Measurements from ENCODE around the gene RPL18.
"Not testable (repeated sequence)": the region's sequence is repeated elsewhere in the genome, so short reads cannot be mapped to it uniquely, and the experiment has no call there.

RPL18 gene

GRCh38 chr19:48611872-48612271 lies 7.1 kb downstream of the RPL18 start:
- no peak for DNase-seq

GRCh38 chr19:48609571-48610108 lies 9.3 kb downstream of the RPL18 start:
- DNase-seq = no peak

- DNase-seq = peak; percentile 51
Measured at GRCh38 chr19:48608798-48609263, 10.1 kb downstream of the RPL18 start.

- DNase-seq = no peak
Measured at GRCh38 chr19:48607359-48607755, 11.6 kb downstream of the RPL18 start.

- no peak for DNase-seq
Measured at GRCh38 chr19:48606463-48607358, 12.3 kb downstream of the RPL18 start, which contains the start of gene SPACA4. SPACA4 (plus strand) TSS chr19:48606742; CDS start chr19:48606979, 237 bp downstream.

GRCh38 chr19:48603850-48604249 lies 15.1 kb downstream of the RPL18 start:
- DNase-seq = no peak

GRCh38 chr19:48603449-48603848 lies 15.5 kb downstream of the RPL18 start:
- no peak for DNase-seq

GRCh38 chr19:48603001-48603400 lies 16.0 kb downstream of the RPL18 start:
- DNase-seq = no peak

GRCh38 chr19:48600679-48601417 lies 18.1 kb downstream of the RPL18 start:
- no peak for DNase-seq

GRCh38 chr19:48598996-48599700 lies 19.8 kb downstream of the RPL18 start:
- no peak for DNase-seq

- DNase-seq = no peak
Measured at GRCh38 chr19:48596679-48597465, 22.1 kb downstream of the RPL18 start.

- DNase-seq = no peak
Measured at GRCh38 chr19:48596237-48596636, 22.7 kb downstream of the RPL18 start.

GRCh38 chr19:48595833-48596232 lies 23.1 kb downstream of the RPL18 start:
- no peak for DNase-seq

- no peak for DNase-seq
Measured at GRCh38 chr19:48595171-48595570, 23.8 kb downstream of the RPL18 start.

GRCh38 chr19:48591021-48591420 lies 28.0 kb downstream of the RPL18 start:
- no peak for DNase-seq

- peak; percentile 80 for DNase-seq
Measured at GRCh38 chr19:48588670-48589401, 30.1 kb downstream of the RPL18 start.

GRCh38 chr19:48587387-48587786 lies 31.6 kb downstream of the RPL18 start:
- no peak for DNase-seq

- DNase-seq = no peak
Measured at GRCh38 chr19:48582168-48582567, 36.8 kb downstream of the RPL18 start.

- DNase-seq = peak; percentile 66
Measured at GRCh38 chr19:48578891-48579290, 40.1 kb downstream of the RPL18 start.

GRCh38 chr19:48577908-48578307 lies 41.1 kb downstream of the RPL18 start:
- not testable (repeated sequence) for DNase-seq

GRCh38 chr19:48575931-48576622 lies 42.9 kb downstream of the RPL18 start:
- DNase-seq = no peak

Data from fibroblast of skin of right biceps (primary cell).